Stomach smooth muscle (tissue), 2 donors: ENCODE measurements around the gene SH3D19.

Experiments used
- H3K27ac ChIP-seq: one replicate; pipeline ENCODE4 v1.7.0; 2013; ENCODE audit warnings: mild to moderate bottlenecking, low read length, inconsistent platforms
- H3K27me3 ChIP-seq, 2 donors: one replicate each; pipeline ENCODE4 v1.7.0; 2013; ENCODE audit warnings: low read length in 2 of 2; ENCODE audit not compliant: insufficient read depth in 2 of 2, control insufficient read depth in 1 of 2
- H3K36me3 ChIP-seq, 2 donors: one replicate each; pipeline ENCODE4 v1.7.0; 2013; ENCODE audit warnings: low read length in 2 of 2; ENCODE audit not compliant: control insufficient read depth in 2 of 2, insufficient read depth in 2 of 2
- H3K4me1 ChIP-seq: one replicate; pipeline ENCODE4 v1.7.0; 2013; ENCODE audit warnings: low read length; ENCODE audit not compliant: control insufficient read depth, insufficient read depth
- H3K4me3 ChIP-seq, 2 donors: one replicate each; pipeline ENCODE4 v1.7.0; 2013; ENCODE audit warnings: low read length in 2 of 2
- H3K9ac ChIP-seq, 2 donors: one replicate each; pipeline ENCODE4 v1.7.0; 2013; ENCODE audit warnings: low read length in 2 of 2, mild to moderate bottlenecking in 1 of 2
- H3K9me3 ChIP-seq, 2 donors: one replicate each; pipeline ENCODE4 v1.7.0; 2013; ENCODE audit warnings: low read length in 2 of 2; ENCODE audit not compliant: control insufficient read depth in 2 of 2
- donor health status: healthy.
- donor health status: Pancreatic carcinoma.

Gene SH3D19

DNA sequence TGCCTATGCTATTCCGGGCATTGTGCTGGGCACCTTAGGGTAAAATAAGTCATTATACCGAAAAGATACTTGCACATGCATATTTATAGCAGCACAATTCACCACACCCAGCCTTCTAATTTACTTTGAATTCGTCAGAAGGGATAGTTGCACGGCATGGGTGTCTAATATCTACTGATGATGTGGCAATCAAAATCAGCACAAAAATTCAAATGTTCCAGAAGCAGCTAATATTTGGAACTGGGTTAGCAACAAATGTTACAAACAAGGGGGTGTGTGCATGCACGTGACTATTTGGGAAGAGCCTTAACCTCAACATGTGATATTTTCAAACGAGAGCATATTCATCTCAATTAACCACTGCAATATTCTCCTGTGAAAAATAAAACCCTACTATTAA lies 128.2 kb downstream of the SH3D19 start:
- Histone ChIP-seq H3K36me3 (no peaks in the 10 kb centered on the region), H3K4me3 (no peak overlapping the region), H3K27ac (no peak overlapping the region), H3K9ac (no peak overlapping the region), H3K9me3 (no peaks in the 10 kb centered on the region), H3K27me3 (no peaks in the 10 kb centered on the region), H3K4me1 (peaks cover 3% of the 10 kb centered on the region)

DNA sequence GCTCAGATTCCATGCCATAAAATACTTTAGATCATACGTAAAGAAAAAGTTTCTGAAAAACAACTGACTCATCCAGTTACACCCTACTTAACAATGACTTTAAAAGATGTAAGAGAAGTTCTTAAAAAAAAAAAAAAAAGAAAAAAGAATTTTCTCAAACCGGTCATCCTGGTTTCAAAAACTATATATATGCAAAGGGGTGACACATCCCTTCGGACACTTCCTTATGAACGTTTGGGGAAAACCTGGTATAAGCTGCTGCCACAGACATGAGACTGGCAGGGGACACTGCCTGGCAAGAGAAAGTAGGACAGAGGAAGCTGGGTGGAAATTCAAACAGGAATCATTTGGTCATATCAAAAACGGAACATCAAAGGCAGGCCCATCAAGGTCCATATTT lies 129.6 kb downstream of the SH3D19 start:
- H3K9me3 ChIP-seq, result no peaks in the 10 kb centered on the region
- peaks cover 3% of the 10 kb centered on the region for H3K4me1 ChIP-seq
- H3K27me3 ChIP-seq, result no peaks in the 10 kb centered on the region
- H3K36me3 ChIP-seq, result no peaks in the 10 kb centered on the region
- H3K27ac ChIP-seq, result no peak overlapping the region
- H3K4me3 ChIP-seq, result no peak overlapping the region
- no peak overlapping the region for H3K9ac ChIP-seq

GRCh38 chr4:151193414-151193813 lies 132.0 kb downstream of the SH3D19 start:
- Histone ChIP-seq H3K27me3 (no peaks in the 10 kb centered on the region), H3K9me3 (no peaks in the 10 kb centered on the region), H3K27ac (no peak overlapping the region), H3K4me1 (no peaks in the 10 kb centered on the region), H3K4me3 (no peak overlapping the region), H3K36me3 (no peaks in the 10 kb centered on the region), H3K9ac (no peak overlapping the region)

- Histone ChIP-seq H3K27me3 (no peaks in the 10 kb centered on the region), H3K9me3 (no peaks in the 10 kb centered on the region), H3K4me3 (no peak overlapping the region), H3K4me1 (no peaks in the 10 kb centered on the region), H3K27ac (no peak overlapping the region), H3K9ac (no peak overlapping the region), H3K36me3 (no peaks in the 10 kb centered on the region)
Measured at GRCh38 chr4:151192556-151193235, 132.7 kb downstream of the SH3D19 start.

GRCh38 chr4:151184523-151185458 lies 140.6 kb downstream of the SH3D19 start:
- no peak overlapping the region for H3K9ac ChIP-seq
- no peaks in the 10 kb centered on the region for H3K4me1 ChIP-seq
- H3K27me3 ChIP-seq, result no peaks in the 10 kb centered on the region
- H3K9me3 ChIP-seq, result no peaks in the 10 kb centered on the region
- peaks cover 0 to 3% of the 10 kb centered on the region in 2 donors for H3K36me3 ChIP-seq
- H3K27ac ChIP-seq, result no peak overlapping the region
- H3K4me3 ChIP-seq, result no peak overlapping the region

- Histone ChIP-seq H3K4me1 (no peaks in the 10 kb centered on the region), H3K27me3 (no peaks in the 10 kb centered on the region), H3K9me3 (no peaks in the 10 kb centered on the region)
Measured at GRCh38 chr4:151182455-151182996, 142.9 kb downstream of the SH3D19 start.

GRCh38 chr4:151176685-151177084 lies 148.7 kb downstream of the SH3D19 start:
- Histone ChIP-seq H3K27ac (no peak overlapping the region), H3K27me3 (no peaks in the 10 kb centered on the region), H3K9me3 (no peaks in the 10 kb centered on the region), H3K4me3 (no peak overlapping the region), H3K36me3 (peaks cover 13 to 14% of the 10 kb centered on the region in 2 donors), H3K4me1 (peaks cover 18% of the 10 kb centered on the region), H3K9ac (no peak overlapping the region)

More at GRCh38 chr4:151182455-151182996, 142.9 kb downstream of the SH3D19 start:
- no peak overlapping the region for H3K27ac ChIP-seq
- H3K9ac ChIP-seq, result no peak overlapping the region
- H3K4me3 ChIP-seq, result no peak overlapping the region
- H3K36me3 ChIP-seq, result peaks cover 0 to 3% of the 10 kb centered on the region in 2 donors

GRCh38 chr4:151175754-151176631 lies 149.4 kb downstream of the SH3D19 start:
- peak overlapping the region; percentile 11 for H3K27ac ChIP-seq
- H3K9me3 ChIP-seq, result no peaks in the 10 kb centered on the region
- H3K36me3 ChIP-seq, result peaks cover 10 to 14% of the 10 kb centered on the region in 2 donors
- peaks cover 18% of the 10 kb centered on the region for H3K4me1 ChIP-seq
- no peak overlapping the region for H3K9ac ChIP-seq
- no peaks in the 10 kb centered on the region for H3K27me3 ChIP-seq
- no peak overlapping the region for H3K4me3 ChIP-seq

DNA sequence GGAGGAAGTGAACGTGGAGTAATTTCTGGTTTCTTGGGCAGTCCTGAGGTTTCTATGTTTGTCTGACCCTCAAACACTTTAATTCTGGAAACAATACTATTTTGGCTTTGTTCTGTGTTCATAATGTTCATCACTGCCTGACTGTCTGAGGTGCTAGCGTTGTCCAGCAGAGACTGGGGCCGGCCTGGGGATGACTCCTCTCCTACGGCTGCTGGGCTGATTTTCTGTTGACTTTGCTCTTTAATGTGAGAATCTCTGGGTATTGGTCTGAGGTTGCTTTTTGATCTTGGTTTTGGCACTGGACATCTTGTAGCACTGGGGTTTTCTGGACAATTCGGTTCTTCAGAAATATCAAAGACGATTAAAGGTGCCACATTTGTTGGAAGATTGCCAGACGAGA lies 150.2 kb downstream of the SH3D19 start:
- Histone ChIP-seq H3K27ac (no peak overlapping the region), H3K36me3 (peaks cover 10 to 14% of the 10 kb centered on the region in 2 donors), H3K9me3 (no peaks in the 10 kb centered on the region), H3K9ac (no peak overlapping the region), H3K4me1 (peaks cover 18% of the 10 kb centered on the region), H3K4me3 (no peak overlapping the region), H3K27me3 (no peaks in the 10 kb centered on the region)

DNA sequence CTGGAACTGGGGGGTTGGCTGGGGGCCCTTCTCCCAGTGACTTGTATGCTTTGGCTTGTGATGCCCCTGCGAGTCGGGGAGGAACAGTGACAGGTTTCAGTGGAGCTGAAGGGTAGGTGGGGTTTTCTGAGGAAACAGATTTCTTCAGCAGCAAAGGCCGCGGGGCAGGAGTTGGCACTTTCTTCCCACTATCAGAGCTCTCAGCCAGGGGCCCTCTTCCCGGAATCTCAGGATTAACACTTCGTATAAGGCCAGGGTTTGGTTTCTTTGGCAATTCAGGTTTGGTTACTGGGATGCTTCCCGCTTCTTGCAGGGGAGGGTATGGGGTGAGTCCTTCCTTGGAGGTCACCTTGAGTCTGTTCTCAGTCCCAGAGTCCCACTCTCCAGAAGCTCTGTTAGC lies 150.6 kb downstream of the SH3D19 start:
- H3K9me3 ChIP-seq, result no peaks in the 10 kb centered on the region
- H3K27ac ChIP-seq, result no peak overlapping the region
- H3K27me3 ChIP-seq, result no peaks in the 10 kb centered on the region
- no peak overlapping the region for H3K4me3 ChIP-seq
- H3K4me1 ChIP-seq, result peaks cover 18% of the 10 kb centered on the region
- H3K9ac ChIP-seq, result no peak overlapping the region
- H3K36me3 ChIP-seq, result peaks cover 10 to 14% of the 10 kb centered on the region in 2 donors
